SK-N-MC (cell line): Measurements from ENCODE around the gene HNRNPH2.

ENCODE experiments used
- FOXP2 ChIP-seq: optimal IDR thresholded peaks from 2 replicates; pipeline ENCODE3; 2011; ENCODE audit warnings: mild to moderate bottlenecking, moderate library complexity; ENCODE audit not compliant: insufficient read depth; ENCODE audit errors: extremely low read length, control extremely low read depth
- POLR2AphosphoS5 ChIP-seq: IDR thresholded peaks from 2 replicates; pipeline ENCODE4 v1.6.1; 2012; ENCODE audit warnings: mild to moderate bottlenecking, low read depth, low read length, borderline replicate concordance

DNA sequence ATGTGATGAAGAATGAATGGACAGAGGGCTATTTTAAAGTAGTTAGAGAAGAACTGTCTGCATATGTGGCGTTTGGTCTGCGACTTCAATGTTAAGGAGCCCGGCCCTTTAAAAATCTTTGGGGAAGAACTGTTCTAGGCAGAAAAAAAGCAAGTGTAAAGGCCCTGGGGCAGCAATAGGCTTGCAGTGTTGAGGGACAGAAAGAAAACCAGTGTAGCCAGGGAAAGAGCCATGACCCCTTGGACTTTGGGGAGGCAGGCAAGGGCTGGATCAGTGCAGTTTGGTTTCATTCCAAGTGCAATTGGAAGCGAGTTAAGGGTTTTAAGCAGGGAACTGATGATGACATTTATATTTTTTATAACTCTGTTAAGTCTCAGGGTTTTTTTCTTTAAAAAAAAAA lies 8.2 kb upstream of the HNRNPH2 start:
- TF ChIP-seq FOXP2 (no peak), POLR2AphosphoS5 (no peak)
